KG1 (cell line): ENCODE data around the gene MMP11.
A peak's percentile ranks its signal among the peaks of the same experiment; 100 is the strongest.

Experiments
- DNase-seq: peaks from one replicate; lab custom pipeline; 2025; lab: John Stamatoyannopoulos, UW

Gene MMP11

DNA sequence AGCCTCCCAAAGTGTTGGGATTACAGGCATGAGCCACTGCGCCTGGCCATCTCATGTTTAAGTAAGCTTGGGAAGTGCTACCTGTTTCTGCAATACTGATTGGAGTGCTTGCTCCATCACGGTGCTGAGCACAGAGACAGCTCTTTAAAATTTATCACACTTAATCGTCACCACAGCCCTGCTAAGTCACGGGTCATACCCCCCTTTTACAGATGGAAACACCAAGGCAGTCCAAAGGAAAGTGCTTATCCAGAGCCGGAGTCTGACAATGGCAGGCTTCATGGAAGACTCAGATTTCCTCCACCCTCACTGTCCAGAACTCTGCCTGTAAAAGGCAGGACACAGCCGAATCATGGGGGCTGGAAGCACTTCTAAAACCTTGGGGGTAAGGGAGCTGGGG lies 12.6 kb upstream of the MMP11 start:
- no peak for DNase-seq

DNA sequence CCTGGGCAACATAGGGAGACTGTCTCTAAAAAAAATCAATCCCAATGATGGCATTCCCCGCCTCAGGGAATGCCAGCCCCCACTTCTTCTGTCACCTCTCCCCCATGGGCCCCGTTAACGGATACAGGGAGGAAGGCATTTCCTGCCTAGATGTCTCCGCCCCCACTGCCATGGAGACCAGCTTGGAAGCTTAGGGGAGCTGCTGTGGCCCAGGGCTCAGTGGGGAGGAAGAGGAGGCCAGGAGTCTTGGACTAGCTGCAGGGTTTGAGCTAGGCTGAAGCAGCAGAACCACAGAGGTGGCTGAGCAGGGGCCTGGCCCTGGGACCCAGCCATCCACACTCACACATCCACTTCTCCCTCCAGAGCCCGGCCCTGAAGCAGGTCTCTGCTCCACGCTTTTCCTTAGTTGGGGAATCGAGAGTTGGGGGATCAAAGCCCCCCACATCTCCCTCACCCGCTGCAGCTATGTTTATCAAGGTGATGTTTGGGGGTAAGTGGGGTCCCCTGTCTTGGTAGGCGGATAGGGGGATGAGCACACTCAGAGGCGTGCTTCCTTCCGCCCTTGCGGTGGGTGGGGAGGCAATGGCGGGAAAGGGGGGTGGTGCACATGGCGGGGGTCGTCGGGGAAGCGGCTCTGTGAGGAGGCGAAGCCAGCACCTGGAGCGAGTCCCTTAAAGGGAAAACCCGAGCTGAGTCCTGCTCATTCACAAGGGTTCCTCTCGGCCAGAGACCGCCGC lies 9.6 kb upstream of the MMP11 start, which contains the start of gene C22orf15:
Gene C22orf15, plus strand, starts transcription at position 149 of the 737 bp plus-strand sequence. Its CDS starts 317 bp downstream, at position 466.
- DNase-seq = no peak

DNA sequence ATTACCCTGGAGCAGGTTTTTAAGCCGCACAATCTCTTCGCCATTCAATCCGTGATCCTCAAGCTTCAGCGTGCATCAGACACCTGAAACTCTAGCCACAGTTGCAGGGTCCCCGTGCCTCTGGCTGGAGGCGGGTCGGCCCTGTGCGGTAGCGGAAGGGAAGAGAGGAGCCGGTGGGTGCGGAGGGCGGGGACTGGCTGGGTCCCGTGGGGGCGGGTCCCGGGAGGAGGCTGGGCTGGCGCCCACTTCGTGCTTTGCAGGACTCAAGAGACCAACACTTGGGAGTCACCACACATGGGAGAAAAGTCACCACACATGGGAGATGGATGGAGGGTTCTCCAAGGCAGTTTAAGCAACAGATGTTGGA lies 9.1 kb upstream of the MMP11 start:
- DNase-seq = no peak

DNA sequence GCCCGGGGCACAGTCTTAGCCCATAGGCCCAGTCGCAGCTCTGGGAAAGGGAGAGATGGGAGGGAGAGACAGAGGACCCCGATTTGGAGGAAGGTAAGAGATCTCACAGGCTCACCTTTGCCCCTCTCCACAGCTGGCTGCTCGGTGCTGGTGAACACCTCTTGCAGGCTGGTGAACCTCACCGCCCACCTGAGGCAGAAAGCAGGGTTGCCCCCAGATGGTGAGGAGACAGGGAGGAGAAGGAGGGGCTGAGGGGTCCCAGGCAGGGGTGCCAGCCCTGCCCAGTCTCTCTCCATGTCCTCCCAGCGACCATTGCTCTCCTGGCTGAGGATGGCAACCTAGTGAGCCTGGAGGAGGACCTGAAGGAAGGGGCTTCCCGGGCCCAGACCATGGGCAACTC lies 8.7 kb upstream of the MMP11 start:
- DNase-seq = no peak

DNA sequence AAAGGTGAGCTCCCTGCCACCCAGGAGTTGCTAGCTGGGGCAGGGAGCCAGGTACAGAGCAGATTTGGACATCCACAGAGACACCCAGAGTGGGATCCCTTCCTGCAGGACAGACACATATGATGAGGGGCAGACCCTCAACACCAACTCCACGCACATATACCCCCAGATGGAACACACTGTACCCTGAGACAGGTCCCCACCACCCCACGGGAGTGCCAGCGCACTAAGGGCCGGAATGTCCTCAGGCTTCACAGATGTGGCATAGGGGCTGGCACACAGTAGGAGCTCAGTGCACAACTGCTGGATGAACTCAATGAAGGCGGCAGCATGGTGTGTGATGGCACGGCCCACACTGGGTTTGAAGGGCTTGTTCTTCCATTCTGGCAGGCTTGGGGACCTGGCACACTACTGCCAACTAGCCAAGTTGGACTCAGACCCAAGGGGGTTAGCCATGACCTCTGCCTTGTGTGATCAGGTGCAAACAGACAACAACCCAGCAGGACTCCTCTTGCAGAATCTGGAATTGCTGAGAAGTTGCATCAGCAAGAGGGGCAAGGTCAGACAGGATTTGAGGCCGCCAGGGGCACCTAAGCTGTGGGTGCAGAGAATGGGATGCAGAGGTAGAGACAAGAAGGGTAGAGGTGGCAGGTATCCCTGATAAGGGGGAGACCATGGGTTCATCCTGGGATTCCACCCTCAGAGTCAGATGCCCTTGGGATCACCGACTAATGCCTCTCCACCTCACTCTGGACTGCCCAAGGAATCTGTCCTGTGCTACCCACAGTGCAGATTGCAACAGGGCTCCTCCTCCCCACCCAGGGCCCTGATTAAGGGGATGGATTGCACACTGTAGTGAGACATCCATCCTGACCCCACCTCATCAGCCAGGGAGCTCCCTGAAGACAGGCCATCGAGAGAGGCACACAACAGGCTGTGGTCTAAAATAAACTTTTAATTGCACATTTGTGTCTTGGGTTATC lies 7.5 kb upstream of the MMP11 start:
- no peak for DNase-seq

DNA sequence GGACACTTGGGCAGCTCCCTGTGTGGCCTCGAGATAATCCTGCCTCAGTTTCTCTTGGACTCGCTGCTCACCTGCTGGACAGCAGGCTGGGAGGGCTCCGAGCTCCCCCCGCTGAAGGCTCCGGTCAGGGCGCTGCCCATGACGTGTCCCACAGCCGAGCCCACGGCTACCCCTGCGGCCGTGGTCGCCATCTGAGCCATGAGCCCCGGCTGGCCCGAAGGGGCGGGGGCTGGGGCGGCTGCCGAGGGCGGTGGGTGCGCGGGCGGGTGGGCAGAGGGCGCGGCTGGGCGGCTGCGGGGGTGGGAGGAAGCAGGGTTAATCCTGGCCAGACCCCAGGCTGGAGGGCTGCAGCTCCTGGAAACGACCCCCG lies 5.4 kb upstream of the MMP11 start:
- no peak for DNase-seq

DNA sequence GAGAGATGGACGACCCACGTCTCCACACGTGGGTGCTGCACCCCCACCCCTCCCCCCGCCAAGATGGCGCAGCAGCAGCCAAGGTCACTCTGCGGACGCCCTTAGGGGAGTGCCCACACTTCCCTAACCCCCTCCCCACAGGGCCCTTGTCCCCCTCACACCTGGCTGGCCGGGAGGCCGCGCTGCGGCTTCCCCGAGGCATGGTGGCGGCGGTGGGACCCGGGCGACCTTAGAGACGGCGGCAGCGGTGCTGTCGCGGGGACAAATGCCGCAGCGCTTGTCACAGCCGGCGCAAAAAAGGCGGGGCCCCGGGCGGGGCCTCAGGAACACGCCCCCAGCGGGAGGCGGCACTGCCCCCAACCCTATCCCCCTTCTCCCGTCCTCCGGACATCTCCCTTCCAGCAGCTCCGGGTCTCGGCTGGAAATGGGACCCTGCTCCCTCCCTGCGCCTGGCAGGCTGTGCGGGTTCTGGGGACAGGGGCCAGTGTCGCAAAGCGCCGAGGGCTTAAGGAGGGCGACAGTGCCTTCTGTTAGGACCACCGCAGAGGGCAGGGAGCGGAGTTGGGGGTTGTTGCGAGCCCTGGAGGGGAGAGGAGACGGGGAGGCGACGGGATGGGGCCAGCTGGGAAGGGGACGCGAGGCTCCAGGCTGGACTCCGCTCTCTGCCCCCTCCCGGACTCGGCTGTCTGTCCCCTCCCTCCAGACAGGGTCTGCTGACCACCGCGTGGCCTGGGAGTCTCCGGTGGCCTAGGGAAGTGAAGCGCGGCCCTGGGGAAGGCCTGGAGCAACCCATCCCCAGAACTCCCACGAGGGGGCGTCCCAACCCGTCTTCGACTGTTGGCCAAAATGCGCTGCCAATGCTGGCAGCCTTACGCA lies 4.7 kb upstream of the MMP11 start, which contains the start of gene CHCHD10:
Gene CHCHD10, minus strand, starts transcription at position 300 of the 876 bp plus-strand sequence. Its CDS starts 98 bp downstream, at position 202.
- peak; percentile 84 for DNase-seq

DNA sequence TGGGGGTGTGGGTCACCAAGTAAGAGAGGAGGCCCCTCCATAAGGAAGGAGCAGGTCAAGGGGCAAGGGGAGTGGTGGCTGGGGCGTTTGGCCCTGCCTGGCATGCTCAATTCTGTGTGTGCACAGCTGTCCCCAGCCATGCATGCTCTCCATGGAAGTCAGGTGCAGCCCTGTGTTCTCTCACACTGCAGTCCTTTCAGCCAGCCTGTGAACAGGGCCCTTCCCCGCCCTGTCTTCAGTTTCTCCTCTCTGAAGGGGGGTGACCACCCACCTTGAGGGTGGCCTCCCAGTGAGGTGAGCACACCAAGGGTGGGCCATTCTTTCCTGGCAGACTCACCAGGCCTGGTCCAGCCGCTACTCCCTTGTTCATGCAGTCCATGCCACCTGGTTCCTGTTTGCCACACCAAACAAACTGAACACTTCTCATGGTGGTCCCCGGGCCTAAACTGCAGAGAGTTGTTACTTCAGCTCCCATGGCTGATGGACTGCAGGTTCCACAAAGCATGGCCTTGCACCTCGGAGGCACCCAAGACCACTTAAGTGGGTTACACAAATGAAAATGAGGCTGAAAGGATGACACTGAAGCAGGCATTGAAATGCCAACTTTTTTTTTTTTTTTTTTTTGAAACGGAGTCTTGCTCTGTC lies 3.2 kb upstream of the MMP11 start:
- no peak for DNase-seq

DNA sequence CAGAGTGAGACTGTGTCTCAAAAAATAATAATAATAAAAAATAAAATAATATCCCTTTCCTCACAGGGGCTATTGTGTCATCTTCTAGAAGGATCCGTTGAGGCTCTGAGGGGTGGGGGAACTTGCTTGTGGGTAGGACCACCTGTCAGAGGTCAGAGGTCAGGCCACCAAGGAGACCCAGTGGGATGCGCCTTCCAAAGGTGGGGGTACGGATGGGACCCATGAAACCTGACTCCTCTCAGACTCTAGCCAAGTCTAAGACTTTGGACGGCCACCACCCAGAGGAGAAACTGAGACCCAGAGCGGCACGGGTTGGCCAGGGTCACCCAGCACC lies 367 bp upstream of the MMP11 start:
- DNase-seq = no peak

DNA sequence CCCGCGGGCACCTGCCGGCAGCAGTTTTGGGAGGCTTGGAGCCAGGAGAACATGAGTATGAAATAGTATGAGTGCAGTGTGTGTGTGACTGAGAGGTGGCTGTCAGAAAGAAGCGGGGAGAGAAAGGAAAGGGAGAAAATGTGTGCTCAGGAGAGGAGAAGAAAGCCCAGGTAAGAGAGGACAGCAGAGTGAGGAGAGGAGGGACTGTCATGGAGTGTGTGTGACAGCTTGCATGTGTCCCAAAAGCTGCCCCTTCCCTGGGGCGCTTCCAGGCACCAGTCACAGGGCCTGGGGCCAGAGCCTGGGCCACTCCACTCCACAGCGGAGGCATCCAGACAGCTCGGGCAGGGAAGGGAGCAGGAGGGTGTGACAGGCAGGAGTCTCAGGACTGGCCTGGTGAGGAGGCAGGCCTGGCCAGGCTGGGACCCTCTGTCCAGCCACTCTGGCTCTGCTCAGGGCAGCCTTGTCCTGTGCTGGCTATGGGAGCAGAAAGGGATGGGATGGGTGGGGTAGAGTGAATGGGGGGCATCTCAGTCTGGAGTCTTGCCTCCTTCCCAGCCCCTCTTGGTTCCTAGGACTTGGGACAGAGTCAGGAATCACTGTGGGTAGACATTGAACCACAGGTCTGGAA lies 949 bp downstream of the MMP11 start:
- DNase-seq = no peak

DNA sequence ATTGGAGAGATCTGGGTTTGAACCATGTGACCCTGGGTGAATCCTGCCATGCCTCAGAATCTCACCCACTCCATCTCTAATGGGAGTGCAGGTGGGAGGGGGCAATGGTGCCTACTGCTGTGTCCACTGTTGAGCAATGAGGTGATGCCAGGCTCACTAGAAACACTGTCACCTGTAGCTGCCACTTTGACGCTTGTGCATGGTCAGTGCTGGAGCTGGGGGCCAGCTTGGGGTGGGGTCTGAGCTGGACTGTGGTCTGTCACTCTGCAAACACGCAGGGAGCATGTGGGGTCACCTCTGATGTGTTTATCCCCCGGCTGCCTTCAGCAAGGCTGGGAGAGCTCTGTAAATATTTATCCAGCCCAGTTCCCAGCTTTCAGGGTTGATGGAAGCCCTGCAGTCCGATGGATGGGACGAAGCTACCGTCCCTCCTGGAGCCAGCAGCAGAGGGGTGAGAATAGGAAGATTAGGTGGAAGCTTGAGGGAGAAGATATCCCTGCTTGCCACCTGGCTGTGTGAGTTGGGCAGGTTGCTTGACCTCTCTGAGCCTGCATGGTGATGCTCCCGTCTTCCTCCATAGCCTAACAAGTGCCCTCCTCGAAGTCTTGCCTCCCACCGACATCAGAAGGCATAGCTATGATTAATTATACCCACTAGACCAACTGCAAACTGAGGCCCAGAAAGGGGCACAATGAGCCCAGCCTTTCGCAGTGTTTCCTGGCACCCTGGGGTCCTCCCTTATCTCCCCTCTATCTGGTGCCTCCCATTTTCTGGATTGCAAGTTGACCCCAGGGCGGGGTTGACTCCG lies 1.7 kb downstream of the MMP11 start:
- no peak for DNase-seq

DNA sequence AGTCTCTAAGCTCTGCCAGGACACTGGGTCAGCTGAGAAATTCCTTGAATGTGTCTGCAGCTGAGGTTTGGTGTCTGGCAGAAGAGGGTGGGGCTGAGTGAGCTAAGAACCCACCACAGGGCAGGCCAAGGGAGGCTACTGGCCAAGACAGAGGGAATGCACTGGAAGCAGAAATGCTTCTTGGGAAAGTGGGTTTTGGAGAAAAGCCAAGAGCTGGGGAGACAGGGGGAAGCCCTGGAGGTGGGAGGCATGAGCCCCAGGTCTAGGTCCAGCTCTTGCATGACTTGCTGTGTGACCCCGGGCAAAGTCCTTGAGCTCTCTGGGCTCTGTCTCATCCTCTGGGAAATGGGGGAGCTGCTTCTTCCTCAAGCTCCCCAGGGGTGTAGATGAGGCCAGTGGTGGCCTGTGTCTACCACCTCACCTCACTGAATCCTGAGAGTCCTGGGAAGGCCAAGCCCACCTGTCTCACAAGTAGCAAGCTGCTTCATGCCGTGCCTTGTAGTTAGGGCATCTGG lies 2.3 kb downstream of the MMP11 start:
- DNase-seq = no peak

DNA sequence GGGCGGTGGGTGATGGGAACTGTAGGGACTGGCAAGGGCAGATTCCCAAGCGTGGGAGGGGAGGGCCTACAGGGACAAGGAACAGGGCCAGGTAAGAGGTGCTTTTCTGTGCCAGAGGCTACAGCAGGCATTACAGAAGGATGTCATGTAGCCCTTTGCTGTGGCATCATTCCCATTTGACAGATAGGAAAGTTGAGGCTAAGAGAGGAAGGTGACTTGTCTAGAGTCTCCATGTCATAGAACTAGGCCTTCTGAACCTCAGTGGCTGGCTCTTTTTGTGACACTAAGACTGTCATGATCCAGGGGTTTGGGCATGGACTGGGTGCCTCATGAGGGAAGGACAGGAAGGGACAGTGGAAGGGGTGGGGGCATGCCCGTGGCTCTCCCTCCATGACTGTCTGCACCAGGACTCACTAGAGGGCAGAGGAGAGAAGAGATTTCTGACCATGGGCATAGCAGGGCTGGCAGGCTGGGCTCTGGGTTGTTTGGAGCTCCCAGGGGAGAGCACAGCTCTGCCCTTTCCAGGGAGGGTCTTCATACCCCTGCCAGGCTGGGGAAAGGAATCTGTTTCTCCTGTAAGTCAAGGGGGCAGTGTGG lies 3.2 kb downstream of the MMP11 start:
- DNase-seq = no peak

DNA sequence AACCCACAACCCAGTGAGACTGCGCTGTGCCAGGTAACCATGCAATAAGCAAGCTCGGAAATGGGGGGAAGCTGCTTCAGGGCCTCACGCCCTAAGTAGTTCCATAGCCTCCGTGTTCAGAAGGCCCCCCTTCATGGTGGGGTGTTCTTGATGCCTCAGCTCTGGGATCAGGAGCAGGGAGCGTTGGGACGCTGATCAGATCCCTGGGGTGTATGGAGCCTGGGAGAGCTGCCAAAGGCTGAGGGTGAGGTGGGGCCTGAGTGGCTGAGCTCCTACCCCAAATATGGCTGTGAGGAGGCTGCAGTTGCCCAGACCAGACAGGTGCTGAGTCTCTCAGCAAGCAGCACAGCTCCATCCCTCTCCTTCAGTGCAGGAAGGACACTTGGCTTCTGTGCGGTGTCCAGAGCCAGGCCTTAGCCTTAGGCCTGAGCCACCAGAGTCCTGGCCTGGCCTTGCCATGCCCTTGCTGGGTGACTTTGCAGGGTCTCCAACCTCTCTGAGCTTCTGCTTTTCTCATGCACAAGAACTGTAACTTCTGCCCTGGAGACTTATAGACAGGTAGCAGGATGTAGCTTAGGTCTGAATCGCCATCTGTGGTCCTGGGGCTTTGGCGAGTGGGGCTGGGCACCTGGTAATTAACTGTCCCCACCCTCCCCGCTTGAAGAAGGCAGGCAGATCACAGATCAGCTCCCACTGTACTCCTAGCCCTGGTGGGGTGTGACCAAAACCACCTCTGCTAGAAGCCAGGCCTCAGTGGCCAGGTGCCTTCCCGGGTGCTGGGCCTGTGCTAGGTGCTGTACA lies 5.3 kb downstream of the MMP11 start:
- DNase-seq = no peak

DNA sequence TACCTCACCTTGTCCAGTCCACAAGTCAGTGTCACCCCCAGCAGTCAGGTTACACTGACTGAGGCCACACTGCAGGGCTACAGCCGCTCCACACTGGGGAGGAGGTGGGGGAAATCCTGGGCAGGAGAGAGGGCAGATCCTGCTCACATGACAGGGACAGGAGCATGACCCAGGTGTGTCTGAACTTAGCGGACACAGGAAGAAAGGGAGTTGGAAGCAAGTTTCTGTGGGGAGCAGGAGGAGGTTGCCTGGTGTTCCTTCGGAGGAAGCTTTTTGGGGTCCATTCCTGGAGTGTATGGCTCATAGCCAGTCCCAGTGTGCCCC lies 5.9 kb downstream of the MMP11 start:
- DNase-seq = no peak

DNA sequence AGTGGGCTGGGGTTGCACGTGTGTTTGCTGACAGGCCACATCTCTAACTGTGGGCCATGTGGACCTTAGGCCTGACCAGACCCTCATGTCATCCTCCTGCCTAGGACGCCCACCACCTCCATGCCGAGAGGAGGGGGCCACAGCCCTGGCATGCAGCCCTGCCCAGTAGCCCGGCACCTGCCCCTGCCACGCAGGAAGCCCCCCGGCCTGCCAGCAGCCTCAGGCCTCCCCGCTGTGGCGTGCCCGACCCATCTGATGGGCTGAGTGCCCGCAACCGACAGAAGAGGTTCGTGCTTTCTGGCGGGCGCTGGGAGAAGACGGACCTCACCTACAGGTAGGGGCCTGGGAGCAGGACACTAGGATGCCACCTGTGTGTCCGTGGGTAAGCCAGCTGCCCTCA lies 6.4 kb downstream of the MMP11 start:
- no peak for DNase-seq

DNA sequence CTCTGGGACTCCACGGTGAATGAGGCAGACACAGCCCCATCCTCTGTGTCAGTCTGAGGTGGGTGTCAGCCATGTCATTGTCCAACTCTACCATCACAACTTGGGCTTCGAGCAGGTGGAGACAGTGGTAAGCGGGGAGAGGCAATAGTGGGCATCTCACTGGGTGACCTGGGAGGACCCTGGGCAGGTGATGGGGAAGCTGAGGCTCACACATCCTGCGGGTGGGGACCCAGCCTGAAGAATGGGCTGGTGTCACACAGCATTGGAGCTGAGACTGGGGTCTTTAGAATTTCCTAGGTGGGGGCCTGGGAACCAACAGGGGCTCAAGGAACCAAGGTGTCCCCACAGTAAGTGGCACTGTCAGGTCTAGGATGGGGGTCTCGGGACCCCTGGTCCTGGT lies 7.1 kb downstream of the MMP11 start:
- DNase-seq = no peak

DNA sequence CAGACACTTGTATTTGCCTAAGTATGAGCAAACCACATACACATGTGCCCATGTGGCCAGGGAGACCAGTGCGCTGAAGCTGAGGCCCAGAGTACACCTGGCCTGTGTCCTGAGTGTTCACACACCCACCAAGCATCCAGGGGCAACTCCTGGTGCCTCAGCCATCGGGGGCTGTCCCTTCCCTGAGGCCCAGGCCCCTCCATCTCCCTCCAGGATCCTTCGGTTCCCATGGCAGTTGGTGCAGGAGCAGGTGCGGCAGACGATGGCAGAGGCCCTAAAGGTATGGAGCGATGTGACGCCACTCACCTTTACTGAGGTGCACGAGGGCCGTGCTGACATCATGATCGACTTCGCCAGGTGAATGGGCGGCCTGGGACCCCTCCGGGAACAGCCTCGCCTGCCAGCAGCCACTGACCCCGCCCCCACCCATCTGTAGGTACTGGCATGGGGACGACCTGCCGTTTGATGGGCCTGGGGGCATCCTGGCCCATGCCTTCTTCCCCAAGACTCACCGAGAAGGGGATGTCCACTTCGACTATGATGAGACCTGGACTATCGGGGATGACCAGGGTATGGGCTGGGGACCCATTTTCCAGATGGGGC lies 7.6 kb downstream of the MMP11 start:
- DNase-seq = no peak

DNA sequence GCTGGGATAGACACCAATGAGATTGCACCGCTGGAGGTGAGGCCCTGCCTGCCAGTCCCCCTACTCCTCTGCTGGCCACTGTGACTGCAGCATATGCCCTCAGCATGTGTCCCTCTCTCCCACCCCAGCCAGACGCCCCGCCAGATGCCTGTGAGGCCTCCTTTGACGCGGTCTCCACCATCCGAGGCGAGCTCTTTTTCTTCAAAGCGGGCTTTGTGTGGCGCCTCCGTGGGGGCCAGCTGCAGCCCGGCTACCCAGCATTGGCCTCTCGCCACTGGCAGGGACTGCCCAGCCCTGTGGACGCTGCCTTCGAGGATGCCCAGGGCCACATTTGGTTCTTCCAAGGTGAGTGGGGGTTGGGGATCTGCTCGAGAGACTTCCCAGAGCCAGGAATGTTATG lies 8.4 kb downstream of the MMP11 start:
- DNase-seq = no peak
